ENCODE measurements around the gene PGLYRP4. TPM values are rescaled to one million over a fixed set of nuclear protein-coding genes. Genes with fewer than 3 reads are reported as not detected.

PGLYRP4 gene
- total RNA-seq, 1 donor: not detected

DNA sequence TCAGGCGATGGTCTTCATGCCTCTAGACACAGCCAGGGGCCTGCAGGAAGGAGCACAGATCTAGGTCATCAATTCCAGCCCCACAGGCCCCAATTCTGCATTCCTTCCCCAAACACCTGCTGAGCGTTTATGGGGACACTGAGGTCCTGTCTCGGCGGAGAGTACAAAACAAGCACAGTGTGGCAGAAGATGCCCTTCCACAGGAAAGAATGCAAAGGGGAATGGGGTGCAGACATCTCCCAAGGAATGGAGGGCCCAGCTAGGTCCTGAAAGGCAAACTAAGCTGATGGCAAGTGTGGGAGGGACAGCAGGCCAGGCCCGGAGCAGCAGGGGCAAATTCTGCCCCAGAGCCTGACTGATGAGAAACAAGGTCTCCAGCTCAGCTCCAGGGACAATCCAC lies 45.8 kb upstream of the PGLYRP4 start:
- H3K4me3 ChIP-seq (ENCODE audit: low read depth, low read length): no peak overlapping the region
- DNase-seq (ENCODE audit: low read depth): no peak
- TF ChIP-seq, protein P1, sequence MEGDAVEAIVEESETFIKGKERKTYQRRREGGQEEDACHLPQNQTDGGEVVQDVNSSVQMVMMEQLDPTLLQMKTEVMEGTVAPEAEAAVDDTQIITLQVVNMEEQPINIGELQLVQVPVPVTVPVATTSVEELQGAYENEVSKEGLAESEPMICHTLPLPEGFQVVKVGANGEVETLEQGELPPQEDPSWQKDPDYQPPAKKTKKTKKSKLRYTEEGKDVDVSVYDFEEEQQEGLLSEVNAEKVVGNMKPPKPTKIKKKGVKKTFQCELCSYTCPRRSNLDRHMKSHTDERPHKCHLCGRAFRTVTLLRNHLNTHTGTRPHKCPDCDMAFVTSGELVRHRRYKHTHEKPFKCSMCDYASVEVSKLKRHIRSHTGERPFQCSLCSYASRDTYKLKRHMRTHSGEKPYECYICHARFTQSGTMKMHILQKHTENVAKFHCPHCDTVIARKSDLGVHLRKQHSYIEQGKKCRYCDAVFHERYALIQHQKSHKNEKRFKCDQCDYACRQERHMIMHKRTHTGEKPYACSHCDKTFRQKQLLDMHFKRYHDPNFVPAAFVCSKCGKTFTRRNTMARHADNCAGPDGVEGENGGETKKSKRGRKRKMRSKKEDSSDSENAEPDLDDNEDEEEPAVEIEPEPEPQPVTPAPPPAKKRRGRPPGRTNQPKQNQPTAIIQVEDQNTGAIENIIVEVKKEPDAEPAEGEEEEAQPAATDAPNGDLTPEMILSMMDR (IDR thresholded peaks at IDR 0.05; ENCODE audit: insufficient read depth, low read length): no peak

DNA sequence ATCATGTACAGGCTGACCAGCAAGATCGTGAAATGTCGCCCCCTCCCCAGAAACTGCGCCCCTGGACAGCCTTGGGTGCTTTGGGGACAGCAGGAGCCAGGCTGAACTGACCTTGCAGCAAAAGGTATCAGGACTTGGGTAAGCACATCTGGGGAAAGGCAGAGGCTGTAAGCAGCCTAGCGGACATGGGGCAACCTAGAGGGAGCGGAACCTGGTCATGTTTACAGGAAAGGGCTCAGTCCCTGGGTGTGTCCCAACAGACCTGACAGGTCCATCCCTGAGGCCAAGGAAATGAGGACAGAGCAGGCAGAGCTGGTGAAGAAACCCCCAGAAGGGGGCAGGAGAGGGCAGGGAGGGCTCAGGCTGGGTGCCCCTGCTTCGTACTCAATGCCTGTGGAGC lies 45.3 kb upstream of the PGLYRP4 start:
- DNase-seq (ENCODE audit: low read depth): no peak
- TF ChIP-seq, protein P1 (IDR thresholded peaks at IDR 0.05; ENCODE audit: insufficient read depth, low read length): no peak
- no peak overlapping the region for H3K4me3 ChIP-seq (ENCODE audit: low read depth, low read length)

DNA sequence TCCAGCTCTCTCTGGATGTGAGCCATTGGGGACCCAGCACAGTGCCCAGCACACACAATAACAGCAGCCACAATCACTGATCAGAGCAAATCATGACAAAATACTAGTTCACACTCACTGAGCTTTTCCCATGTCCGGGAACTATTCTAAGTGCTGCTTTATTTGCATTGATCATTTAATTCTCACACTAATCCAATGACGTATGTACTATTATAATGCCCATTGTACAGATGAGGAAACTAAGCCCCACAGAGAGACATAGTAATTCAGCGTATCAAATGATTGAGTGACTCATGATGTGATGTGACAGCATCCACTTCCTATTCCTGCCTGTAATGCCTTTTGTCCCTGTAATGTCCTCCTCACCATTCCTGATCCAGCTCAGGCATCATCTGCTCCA lies 44.2 kb upstream of the PGLYRP4 start:
- DNase-seq (ENCODE audit: low read depth): no peak
- TF ChIP-seq, protein P1 (IDR thresholded peaks at IDR 0.05; ENCODE audit: insufficient read depth, low read length): no peak
- H3K4me3 ChIP-seq (ENCODE audit: low read depth, low read length): no peak overlapping the region

DNA sequence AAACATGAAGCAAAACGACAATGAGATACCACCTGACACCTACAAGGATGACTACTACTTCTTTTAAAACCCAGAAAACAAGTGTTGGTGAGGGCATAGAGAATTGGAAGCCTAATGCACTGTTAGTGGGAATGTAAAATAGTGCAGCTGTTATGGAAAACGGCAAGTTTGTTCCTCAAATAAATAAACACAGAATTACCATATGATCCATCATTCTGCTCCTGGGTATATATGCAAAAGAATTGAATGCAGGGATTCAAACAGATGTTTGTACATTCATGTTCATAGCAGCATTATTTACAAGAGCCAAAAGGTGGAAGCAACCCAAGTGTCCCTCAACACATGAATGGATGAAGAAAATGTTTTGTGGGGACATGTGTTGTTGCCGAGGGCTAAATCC lies 43.6 kb upstream of the PGLYRP4 start:
- H3K4me3 ChIP-seq (ENCODE audit: low read depth, low read length): no peak overlapping the region

DNA sequence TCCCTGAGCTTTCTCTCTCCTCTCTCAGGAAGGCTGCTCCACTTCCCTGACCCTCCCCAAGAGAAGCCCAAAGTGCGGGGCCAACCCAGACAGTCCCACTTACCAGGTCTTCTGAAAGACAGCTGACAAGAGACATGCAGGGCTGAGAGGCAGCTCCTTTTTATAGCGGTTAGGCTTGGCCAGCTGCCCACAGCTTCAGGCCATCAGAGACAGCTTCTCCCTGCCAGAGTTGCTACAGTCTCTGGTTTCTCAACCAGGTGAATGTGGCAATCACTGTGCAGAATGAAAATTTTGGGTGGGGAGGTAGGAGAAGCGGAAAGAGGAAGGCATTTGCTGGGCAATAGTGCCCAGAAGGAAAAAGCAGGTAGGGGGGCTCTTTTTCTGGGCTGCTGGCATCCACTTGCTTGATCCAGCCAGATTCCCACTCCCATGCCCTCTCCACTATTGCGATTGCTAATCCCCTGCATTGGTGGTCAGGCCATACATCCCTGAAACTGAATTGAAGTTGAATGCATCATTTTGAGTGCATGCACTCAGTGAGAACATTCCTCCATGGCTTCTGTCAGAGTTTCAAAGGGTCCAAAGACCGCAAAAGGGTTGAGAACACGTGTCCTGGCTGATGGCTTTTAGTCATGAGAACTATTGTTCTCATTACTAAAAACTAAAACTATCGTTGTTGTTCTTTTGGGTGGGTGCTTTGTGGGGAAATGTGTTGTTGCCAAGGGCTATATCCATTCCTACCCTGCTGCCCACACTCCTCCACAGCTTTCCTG lies 42.5 kb upstream of the PGLYRP4 start, which contains the start of gene S100A8:
S100A8 (minus strand) TSS at position 136 of the 773 bp plus-strand sequence. CDS start 538 bp downstream, outside the sequence.
- TF ChIP-seq, protein P1 (IDR thresholded peaks at IDR 0.05; ENCODE audit: insufficient read depth, low read length): no peak
- DNase-seq (ENCODE audit: low read depth): no peak
- H3K4me3 ChIP-seq (ENCODE audit: low read depth, low read length): no peak within 1 kb of the TSS

More for the DNA sequence above, 43.6 kb upstream of the PGLYRP4 start:
- DNase-seq (ENCODE audit: low read depth): no peak
- TF ChIP-seq, protein P1 (IDR thresholded peaks at IDR 0.05; ENCODE audit: insufficient read depth, low read length): no peak

DNA sequence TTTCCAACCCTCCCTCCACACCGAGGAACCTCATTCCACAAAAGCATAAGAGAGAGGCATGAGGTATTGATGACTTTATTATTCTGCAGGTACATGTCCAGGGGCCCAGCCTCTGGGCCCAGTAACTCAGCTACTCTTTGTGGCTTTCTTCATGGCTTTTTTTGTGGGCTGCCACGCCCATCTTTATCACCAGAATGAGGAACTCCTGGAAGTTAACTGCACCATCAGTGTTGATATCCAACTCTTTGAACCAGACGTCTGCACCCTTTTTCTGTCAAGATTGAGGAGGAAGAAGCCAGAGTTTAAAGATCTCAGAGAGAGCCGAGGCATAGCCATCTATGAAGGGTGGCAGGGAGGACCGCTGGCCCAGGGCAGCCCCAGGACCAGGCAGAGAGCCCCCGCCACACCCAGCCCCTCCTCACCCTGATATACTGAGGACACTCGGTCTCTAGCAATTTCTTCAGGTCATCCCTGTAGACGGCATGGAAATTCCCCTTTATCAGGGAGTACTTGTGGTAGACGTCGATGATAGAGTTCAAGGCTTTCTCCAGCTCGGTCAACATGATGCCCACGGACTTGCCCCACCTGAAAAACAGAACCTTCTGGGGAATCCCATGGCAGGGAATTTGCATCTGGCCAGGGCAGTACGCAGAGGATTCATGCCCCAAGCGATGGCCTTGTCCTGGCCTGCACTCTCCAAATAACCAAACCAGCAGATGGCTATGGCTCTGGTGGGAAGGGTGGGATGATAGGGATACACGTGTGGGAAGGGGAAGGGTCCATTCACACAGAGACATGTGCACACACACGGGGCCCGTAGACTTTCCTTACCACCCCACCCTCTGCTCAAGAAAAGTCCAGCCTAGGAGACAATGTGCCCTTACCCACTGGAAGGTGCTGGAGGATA lies 41.6 kb upstream of the PGLYRP4 start:
- TF ChIP-seq, protein P1 (IDR thresholded peaks at IDR 0.05; ENCODE audit: insufficient read depth, low read length): no peak
- no peak overlapping the region for H3K4me3 ChIP-seq (ENCODE audit: low read depth, low read length)
- DNase-seq (ENCODE audit: low read depth): no peak

All from fibroblast of the aortic adventitia (primary cell).